HL-60 (cell line): ENCODE measurements around the gene PTPRM.

Experiments used
- DNase-seq, 2 experiments: peaks; one replicate each; pipeline ENCODE4 v3.0.0-alpha.2; 2010 to 2020; ENCODE audit warnings: low read depth in 1 of 2, low spot score in 1 of 2
- H3K27ac ChIP-seq: fragments of 250-450 bp; sonication (Bioruptor Pico); replicated peaks from 2 replicates; pipeline ENCODE4 v1.5.1; 2020; ENCODE audit warnings: mild to moderate bottlenecking, moderate library complexity
- H3K27me3 ChIP-seq: fragments of 250-450 bp; sonication (Bioruptor Pico); 2 replicates; pipeline ENCODE4 v1.5.1; 2021; ENCODE audit warnings: mild to moderate bottlenecking, moderate library complexity; ENCODE audit not compliant: insufficient read depth, poor library complexity, severe bottlenecking
- H3K4me3 ChIP-seq: replicated peaks from 2 replicates; pipeline ENCODE4 v1.5.1; 2011; ENCODE audit warnings: mild to moderate bottlenecking, control low read depth, low read length; ENCODE audit not compliant: insufficient read depth
- GABPA ChIP-seq: IDR thresholded peaks from 2 replicates; pipeline ENCODE4 v1.6.1; 2012; ENCODE audit warnings: low read depth
- POLR2AphosphoS5 ChIP-seq: IDR thresholded peaks from 2 replicates; pipeline ENCODE4 v1.6.1; 2012; ENCODE audit warnings: low read depth
- SPI1 ChIP-seq: IDR thresholded peaks from 2 replicates; pipeline ENCODE4 v1.6.1; 2012; ENCODE audit warnings: low read depth, mild to moderate bottlenecking, borderline replicate concordance
- TF ChIP-seq, protein P1 (sequence below): IDR thresholded peaks from 2 replicates; pipeline ENCODE4 v1.6.1; 2012; ENCODE audit warnings: low read depth; ENCODE audit not compliant: insufficient replicate concordance
- TF ChIP-seq, protein P2 (sequence below): IDR thresholded peaks from one replicate; pipeline ENCODE4 v1.5.1; 2011; ENCODE audit warnings: low read length, control low read depth, inconsistent platforms; ENCODE audit not compliant: insufficient read depth

The PTPRM gene

DNA sequence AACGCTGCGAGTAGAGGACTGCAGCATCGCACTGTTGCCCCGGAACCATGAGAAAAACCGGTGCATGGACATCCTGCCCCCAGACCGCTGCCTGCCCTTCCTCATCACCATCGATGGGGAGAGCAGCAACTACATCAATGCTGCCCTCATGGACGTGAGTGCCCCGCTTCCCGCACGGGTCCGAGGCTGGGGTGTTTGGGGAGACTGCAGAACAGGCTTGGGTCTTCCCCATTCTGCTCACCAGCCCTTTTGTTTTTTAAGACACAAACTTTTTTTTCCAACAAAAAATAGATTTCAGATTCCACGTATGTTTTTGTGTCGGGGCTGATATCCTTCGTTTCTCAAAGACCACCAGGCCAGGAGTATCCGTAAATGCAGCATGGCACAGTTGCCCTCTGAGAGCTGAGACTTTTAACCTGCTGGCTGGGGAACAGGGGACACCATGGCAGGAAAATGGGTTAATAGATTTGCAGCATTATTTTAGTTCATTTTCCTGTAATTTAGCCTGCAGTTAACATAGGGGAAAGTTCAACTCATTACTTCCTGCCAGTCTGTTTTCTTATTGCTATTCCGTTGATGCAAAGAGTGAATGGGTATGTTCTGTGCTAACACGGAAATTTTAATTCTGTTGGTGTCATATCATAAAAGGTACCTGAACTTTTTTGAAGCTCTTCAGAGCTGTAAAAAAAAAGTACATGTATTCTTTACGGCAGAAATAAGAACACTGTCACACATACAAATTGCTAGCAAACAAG lies 812.2 kb downstream of the PTPRM start:
- H3K4me3 ChIP-seq = no peak overlapping the region
- TF ChIP-seq, protein P1, sequence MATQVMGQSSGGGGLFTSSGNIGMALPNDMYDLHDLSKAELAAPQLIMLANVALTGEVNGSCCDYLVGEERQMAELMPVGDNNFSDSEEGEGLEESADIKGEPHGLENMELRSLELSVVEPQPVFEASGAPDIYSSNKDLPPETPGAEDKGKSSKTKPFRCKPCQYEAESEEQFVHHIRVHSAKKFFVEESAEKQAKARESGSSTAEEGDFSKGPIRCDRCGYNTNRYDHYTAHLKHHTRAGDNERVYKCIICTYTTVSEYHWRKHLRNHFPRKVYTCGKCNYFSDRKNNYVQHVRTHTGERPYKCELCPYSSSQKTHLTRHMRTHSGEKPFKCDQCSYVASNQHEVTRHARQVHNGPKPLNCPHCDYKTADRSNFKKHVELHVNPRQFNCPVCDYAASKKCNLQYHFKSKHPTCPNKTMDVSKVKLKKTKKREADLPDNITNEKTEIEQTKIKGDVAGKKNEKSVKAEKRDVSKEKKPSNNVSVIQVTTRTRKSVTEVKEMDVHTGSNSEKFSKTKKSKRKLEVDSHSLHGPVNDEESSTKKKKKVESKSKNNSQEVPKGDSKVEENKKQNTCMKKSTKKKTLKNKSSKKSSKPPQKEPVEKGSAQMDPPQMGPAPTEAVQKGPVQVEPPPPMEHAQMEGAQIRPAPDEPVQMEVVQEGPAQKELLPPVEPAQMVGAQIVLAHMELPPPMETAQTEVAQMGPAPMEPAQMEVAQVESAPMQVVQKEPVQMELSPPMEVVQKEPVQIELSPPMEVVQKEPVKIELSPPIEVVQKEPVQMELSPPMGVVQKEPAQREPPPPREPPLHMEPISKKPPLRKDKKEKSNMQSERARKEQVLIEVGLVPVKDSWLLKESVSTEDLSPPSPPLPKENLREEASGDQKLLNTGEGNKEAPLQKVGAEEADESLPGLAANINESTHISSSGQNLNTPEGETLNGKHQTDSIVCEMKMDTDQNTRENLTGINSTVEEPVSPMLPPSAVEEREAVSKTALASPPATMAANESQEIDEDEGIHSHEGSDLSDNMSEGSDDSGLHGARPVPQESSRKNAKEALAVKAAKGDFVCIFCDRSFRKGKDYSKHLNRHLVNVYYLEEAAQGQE = no peak
- TF ChIP-seq SPI1 (no peak), GABPA (no peak), POLR2AphosphoS5 (no peak)
- TF ChIP-seq, protein P2, sequence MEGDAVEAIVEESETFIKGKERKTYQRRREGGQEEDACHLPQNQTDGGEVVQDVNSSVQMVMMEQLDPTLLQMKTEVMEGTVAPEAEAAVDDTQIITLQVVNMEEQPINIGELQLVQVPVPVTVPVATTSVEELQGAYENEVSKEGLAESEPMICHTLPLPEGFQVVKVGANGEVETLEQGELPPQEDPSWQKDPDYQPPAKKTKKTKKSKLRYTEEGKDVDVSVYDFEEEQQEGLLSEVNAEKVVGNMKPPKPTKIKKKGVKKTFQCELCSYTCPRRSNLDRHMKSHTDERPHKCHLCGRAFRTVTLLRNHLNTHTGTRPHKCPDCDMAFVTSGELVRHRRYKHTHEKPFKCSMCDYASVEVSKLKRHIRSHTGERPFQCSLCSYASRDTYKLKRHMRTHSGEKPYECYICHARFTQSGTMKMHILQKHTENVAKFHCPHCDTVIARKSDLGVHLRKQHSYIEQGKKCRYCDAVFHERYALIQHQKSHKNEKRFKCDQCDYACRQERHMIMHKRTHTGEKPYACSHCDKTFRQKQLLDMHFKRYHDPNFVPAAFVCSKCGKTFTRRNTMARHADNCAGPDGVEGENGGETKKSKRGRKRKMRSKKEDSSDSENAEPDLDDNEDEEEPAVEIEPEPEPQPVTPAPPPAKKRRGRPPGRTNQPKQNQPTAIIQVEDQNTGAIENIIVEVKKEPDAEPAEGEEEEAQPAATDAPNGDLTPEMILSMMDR = no peak
- DNase-seq = no peak
- H3K27ac ChIP-seq = no peak overlapping the region
- peaks cover 3% of the 10 kb centered on the region for H3K27me3 ChIP-seq

DNA sequence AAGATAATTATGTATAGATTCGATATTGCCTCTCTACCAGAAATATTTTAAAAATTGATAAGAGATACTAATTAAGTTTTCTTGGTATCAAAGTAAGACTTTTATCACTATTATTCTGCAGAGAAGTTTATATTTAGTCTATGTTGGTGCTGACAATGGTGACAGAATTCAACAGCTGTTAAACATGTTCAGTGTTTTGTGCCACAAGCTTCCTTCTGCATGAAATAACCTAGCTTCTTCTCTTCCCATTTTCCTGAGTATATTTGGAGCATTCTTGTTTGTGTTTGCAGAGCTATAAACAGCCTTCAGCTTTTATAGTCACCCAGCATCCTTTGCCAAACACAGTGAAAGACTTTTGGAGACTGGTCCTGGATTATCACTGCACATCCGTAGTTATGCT lies 812.9 kb downstream of the PTPRM start:
- peaks cover 3% of the 10 kb centered on the region for H3K27me3 ChIP-seq
- no peak for DNase-seq
- TF ChIP-seq, protein P2 = no peak
- no peak overlapping the region for H3K4me3 ChIP-seq
- no peak overlapping the region for H3K27ac ChIP-seq

DNA sequence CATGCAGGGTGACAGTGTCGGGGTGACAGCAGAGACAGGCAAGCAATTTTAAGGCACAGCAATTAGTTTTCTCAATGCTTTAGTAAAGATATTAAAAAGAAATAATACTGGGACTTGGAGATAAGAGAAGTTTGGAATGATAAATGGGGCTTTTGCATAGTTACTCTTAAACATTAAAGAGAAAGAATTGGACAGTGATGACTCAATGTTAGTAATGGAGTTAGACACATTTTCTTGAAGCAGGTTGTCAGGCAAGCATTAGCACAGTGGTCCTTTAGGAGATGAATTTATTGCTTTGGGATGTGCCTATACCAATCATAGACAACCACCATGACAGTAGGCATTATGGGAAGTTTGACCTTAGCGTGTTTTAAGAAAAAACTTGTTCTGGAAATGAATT lies 813.8 kb downstream of the PTPRM start:
- Histone ChIP-seq H3K27me3 (peaks cover 3% of the 10 kb centered on the region), H3K4me3 (no peak overlapping the region), H3K27ac (no peak overlapping the region)
- TF ChIP-seq GABPA (no peak), SPI1 (no peak), POLR2AphosphoS5 (no peak)
- TF ChIP-seq, protein P2 = no peak
- TF ChIP-seq, protein P1 = no peak
- no peak for DNase-seq
